Measurements from ENCODE around the gene FUBP1. TPM values are rescaled to one million over a fixed set of nuclear protein-coding genes. Genes with fewer than 3 reads are reported as not detected.

The FUBP1 gene
- total and polyA plus RNA-seq, 2 donors (not counting 3 experiments of a cell fraction or from before 2014, with no cell fraction given), result 112 to 166 TPM

DNA sequence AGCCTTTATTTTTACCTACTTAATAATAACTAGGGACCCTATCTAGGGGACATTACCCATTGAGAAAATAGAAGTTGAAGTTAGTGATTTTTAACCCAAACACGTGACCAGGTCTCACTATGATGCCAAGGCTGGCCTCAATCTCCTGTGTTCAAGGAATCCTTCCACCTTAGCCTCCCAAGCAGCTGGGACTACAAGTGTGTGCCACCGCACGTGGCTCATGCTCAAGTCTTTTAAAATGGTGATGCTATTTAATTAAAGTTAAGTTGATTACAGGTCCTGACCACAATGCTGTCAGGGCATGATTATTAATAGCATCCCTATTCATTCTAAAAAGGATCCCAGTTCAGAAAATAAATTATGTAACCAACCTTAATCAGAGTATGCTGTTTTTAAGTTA, 25.0 kb downstream of the FUBP1 start:
- POLR2A ChIA-PET, result no interaction called here
- TF ChIP-seq, protein P1, sequence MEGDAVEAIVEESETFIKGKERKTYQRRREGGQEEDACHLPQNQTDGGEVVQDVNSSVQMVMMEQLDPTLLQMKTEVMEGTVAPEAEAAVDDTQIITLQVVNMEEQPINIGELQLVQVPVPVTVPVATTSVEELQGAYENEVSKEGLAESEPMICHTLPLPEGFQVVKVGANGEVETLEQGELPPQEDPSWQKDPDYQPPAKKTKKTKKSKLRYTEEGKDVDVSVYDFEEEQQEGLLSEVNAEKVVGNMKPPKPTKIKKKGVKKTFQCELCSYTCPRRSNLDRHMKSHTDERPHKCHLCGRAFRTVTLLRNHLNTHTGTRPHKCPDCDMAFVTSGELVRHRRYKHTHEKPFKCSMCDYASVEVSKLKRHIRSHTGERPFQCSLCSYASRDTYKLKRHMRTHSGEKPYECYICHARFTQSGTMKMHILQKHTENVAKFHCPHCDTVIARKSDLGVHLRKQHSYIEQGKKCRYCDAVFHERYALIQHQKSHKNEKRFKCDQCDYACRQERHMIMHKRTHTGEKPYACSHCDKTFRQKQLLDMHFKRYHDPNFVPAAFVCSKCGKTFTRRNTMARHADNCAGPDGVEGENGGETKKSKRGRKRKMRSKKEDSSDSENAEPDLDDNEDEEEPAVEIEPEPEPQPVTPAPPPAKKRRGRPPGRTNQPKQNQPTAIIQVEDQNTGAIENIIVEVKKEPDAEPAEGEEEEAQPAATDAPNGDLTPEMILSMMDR (IDR thresholded peaks at IDR 0.05; ENCODE audit: extremely low read depth in 1 of 2, insufficient read depth in 1 of 2, low read depth in 1 of 2, low read length in 2 of 2), result no peak
- no peak for TF ChIP-seq EZH2 (IDR thresholded peaks at IDR 0.05; ENCODE audit: borderline replicate concordance, low read depth, low read length, severe bottlenecking)
- no peak for TF ChIP-seq FOS (IDR thresholded peaks at IDR 0.05; ENCODE audit: borderline replicate concordance, insufficient read depth, low read length)
- no peak for TF ChIP-seq JUN (IDR thresholded peaks at IDR 0.05; ENCODE audit: borderline replicate concordance, insufficient read depth, insufficient read length, low read depth)
- TF ChIP-seq POLR2AphosphoS5 (IDR thresholded peaks at IDR 0.05; ENCODE audit: insufficient read depth, low read depth, low read length), result no peak
- TF ChIP-seq POLR2A (IDR thresholded peaks at IDR 0.05; ENCODE audit: low read depth, low read length), result no peak
- TF ChIP-seq MYC (IDR thresholded peaks at IDR 0.05; ENCODE audit: low read depth, low read length), result no peak
- TF ChIP-seq GATA2 (IDR thresholded peaks at IDR 0.05; ENCODE audit: insufficient read depth, insufficient read length, low read depth, low read length), result no peak
- TF ChIP-seq, protein P2, sequence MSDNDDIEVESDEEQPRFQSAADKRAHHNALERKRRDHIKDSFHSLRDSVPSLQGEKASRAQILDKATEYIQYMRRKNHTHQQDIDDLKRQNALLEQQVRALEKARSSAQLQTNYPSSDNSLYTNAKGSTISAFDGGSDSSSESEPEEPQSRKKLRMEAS (IDR thresholded peaks at IDR 0.05; ENCODE audit: insufficient read depth, insufficient read length), result no peak
- H3K9me1 ChIP-seq (replicated peaks; ENCODE audit: control insufficient read depth, extremely low read depth, insufficient read depth, low read length), result no peaks in the 10 kb centered on the region
- intact Hi-C loops (cut with micrococcal nuclease) (no loop called here), dilution Hi-C loops (cut with MboI; ENCODE audit: extremely low pct_ligation_motif_present, low sequenced_read_pairs) (no loop called here)
- DNase-seq (ENCODE audit: low read depth, low spot score) (no peak), FAIRE-seq (no peak)
- no peak overlapping the region for H3K27ac ChIP-seq (ENCODE audit: insufficient read depth, low read depth, low read length)
- H2AFZ ChIP-seq (ENCODE audit: low read depth, low read length), result no peak overlapping the region
- H3K4me2 ChIP-seq (ENCODE audit: insufficient read depth, low read length), result no peak overlapping the region
- BruUV-seq (replicated peaks), result no TSS peak
- no peaks in the 10 kb centered on the region for H4K20me1 ChIP-seq (replicated peaks; ENCODE audit: control insufficient read depth, extremely low read depth, insufficient read depth, low read length)
- peaks cover 22 to 57% of the 10 kb centered on the region in 2 experiments for H3K36me3 ChIP-seq (ENCODE audit: control insufficient read depth in 2 of 2, extremely low read depth in 1 of 2, insufficient read depth in 2 of 2, low read length in 2 of 2)
- peaks cover 48% of the 10 kb centered on the region for H3K79me2 ChIP-seq (ENCODE audit: control insufficient read depth, insufficient read depth, low read length)
- H3K27me3 ChIP-seq (ENCODE audit: control insufficient read depth in 2 of 2, insufficient read depth in 2 of 2, low read length in 2 of 2), result no peaks in the 10 kb centered on the region
- H3K4me1 ChIP-seq (ENCODE audit: control insufficient read depth, extremely low read depth, insufficient read depth, low read length), result peaks cover 10% of the 10 kb centered on the region
- H3K9ac ChIP-seq (replicated peaks; ENCODE audit: extremely low read depth, insufficient read depth, low read length), result no peak overlapping the region
- no peaks in the 10 kb centered on the region for H3K9me3 ChIP-seq (replicated peaks; ENCODE audit: control insufficient read depth, insufficient read depth, low read length)
- no peak overlapping the region for H3K4me3 ChIP-seq (replicated peaks in 1 of 3; ENCODE audit: insufficient read depth in 1 of 3, low read depth in 1 of 3, low read length in 3 of 3)
- CTCF ChIA-PET, result interaction anchor here (1.3 to 1.6 kb wide), 2 partner anchors 9 to 161 kb away, joined by 3 read pairs; no protein-coding TSS in a partner anchor
